Measurements from ENCODE around the gene TXLNG. TPM values are rescaled to one million over a fixed set of nuclear protein-coding genes. Genes with fewer than 3 reads are reported as not detected.

TXLNG gene
- total and polyA plus RNA-seq, 2 donors (not counting 1 experiment from before 2014, with no cell fraction given), result 9.0 to 18.0 TPM

- Histone ChIP-seq H2AFZ (ENCODE audit: low read length) (no peak overlapping the region), H3K36me3 (ENCODE audit: control insufficient read depth, insufficient read depth, low read length) (no peaks in the 10 kb centered on the region), H3K27me3 (ENCODE audit: control insufficient read depth, insufficient read depth, low read length) (no peaks in the 10 kb centered on the region), H3K4me2 (ENCODE audit: extremely low read depth, insufficient read depth, low read length) (no peak overlapping the region), H3K4me1 (ENCODE audit: control insufficient read depth, extremely low read depth, insufficient read depth, low read length) (no peaks in the 10 kb centered on the region), H3K9me3 (ENCODE audit: control insufficient read depth, insufficient read depth, low read depth, low read length) (no peaks in the 10 kb centered on the region), H4K20me1 (ENCODE audit: control insufficient read depth, extremely low read depth, insufficient read depth, low read length) (no peaks in the 10 kb centered on the region), H3K4me3 (replicated peaks in 1 of 4; ENCODE audit: control extremely low read depth in 1 of 4, insufficient read depth in 1 of 4, low read depth in 3 of 4, low read length in 4 of 4) (no peak overlapping the region), H3K9ac (ENCODE audit: insufficient read depth, low read length) (no peak overlapping the region), H3K27ac (ENCODE audit: insufficient read depth, low read length) (peak overlapping the region; percentile 16), H3K79me2 (ENCODE audit: control insufficient read depth, insufficient read depth, low read length) (peaks cover 4% of the 10 kb centered on the region)
- TF ChIP-seq, protein P1, sequence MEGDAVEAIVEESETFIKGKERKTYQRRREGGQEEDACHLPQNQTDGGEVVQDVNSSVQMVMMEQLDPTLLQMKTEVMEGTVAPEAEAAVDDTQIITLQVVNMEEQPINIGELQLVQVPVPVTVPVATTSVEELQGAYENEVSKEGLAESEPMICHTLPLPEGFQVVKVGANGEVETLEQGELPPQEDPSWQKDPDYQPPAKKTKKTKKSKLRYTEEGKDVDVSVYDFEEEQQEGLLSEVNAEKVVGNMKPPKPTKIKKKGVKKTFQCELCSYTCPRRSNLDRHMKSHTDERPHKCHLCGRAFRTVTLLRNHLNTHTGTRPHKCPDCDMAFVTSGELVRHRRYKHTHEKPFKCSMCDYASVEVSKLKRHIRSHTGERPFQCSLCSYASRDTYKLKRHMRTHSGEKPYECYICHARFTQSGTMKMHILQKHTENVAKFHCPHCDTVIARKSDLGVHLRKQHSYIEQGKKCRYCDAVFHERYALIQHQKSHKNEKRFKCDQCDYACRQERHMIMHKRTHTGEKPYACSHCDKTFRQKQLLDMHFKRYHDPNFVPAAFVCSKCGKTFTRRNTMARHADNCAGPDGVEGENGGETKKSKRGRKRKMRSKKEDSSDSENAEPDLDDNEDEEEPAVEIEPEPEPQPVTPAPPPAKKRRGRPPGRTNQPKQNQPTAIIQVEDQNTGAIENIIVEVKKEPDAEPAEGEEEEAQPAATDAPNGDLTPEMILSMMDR (conservative IDR thresholded peaks at IDR 0.05 in 1 of 2, IDR thresholded peaks at IDR 0.05 in 1 of 2; ENCODE audit: low read depth in 1 of 2, low read length in 2 of 2), result no peak
- TF ChIP-seq EZH2 (IDR thresholded peaks at IDR 0.05; ENCODE audit: low read length, missing control alignments), result no peak
- DNase-seq (ENCODE audit: low read depth in 2 of 2), result no peak
These were observed 10.0 kb downstream of the TXLNG start for GRCh38 chrX:16796298-16796697.

DNA sequence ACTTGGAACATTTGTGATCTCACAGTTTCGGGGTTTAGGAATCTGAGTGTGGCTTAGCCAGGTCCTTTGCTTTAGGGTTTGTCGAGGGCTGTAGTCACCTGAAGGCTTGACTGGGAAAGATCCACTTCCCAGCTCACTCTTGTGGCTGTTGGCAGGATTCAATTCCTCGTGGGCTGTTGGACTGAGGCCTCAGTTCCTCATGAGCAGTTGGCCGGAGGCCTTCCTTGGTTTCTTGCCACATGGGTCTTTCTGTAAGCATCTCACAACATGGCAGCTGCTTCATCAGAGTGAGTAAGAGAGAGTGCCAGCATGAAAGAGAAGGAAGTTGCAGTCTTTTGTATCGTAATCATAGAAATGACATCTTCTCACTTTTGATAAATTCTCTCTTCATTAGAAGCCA, 11.1 kb downstream of the TXLNG start:
- H4K20me1 ChIP-seq (ENCODE audit: control insufficient read depth, extremely low read depth, insufficient read depth, low read length), result no peaks in the 10 kb centered on the region

DNA sequence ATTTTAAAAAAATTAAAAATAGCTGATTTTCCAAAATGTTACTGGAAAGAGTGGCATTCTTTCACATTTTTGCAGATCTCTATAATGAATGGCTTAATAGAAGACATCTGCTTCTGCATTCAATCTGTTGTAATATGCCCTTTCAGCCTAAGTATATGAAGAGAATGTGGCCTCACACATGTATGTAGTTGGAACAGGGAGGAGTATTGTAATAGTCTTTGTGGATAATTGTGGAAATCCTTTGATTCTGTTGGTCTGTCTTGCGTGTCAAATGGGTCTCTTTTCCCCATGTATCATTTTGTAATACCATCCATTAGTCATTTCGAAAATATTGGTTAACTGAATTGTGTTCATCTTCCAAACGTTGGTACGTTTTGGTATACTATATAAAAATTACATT, 11.6 kb downstream of the TXLNG start:
- no peaks in the 10 kb centered on the region for H3K9me3 ChIP-seq (ENCODE audit: control insufficient read depth, insufficient read depth, low read depth, low read length)
- no peak overlapping the region for H2AFZ ChIP-seq (ENCODE audit: low read length)
- H3K36me3 ChIP-seq (ENCODE audit: control insufficient read depth, insufficient read depth, low read length), result no peaks in the 10 kb centered on the region
- H3K4me3 ChIP-seq (replicated peaks in 1 of 4; ENCODE audit: control extremely low read depth in 1 of 4, insufficient read depth in 1 of 4, low read depth in 3 of 4, low read length in 4 of 4), result no peak overlapping the region
- no peaks in the 10 kb centered on the region for H3K27me3 ChIP-seq (ENCODE audit: control insufficient read depth, insufficient read depth, low read length)
- H3K79me2 ChIP-seq (ENCODE audit: control insufficient read depth, insufficient read depth, low read length), result no peaks in the 10 kb centered on the region
- H3K4me2 ChIP-seq (ENCODE audit: extremely low read depth, insufficient read depth, low read length), result no peak overlapping the region
- no peaks in the 10 kb centered on the region for H3K4me1 ChIP-seq (ENCODE audit: control insufficient read depth, extremely low read depth, insufficient read depth, low read length)
- no peak overlapping the region for H3K9ac ChIP-seq (ENCODE audit: insufficient read depth, low read length)
- no peak for TF ChIP-seq EZH2 (IDR thresholded peaks at IDR 0.05; ENCODE audit: low read length, missing control alignments)
- TF ChIP-seq, protein P1 (conservative IDR thresholded peaks at IDR 0.05 in 1 of 2, IDR thresholded peaks at IDR 0.05 in 1 of 2; ENCODE audit: low read depth in 1 of 2, low read length in 2 of 2), result no peak
- no peak for DNase-seq (ENCODE audit: low read depth in 2 of 2)
- H3K27ac ChIP-seq (ENCODE audit: insufficient read depth, low read length), result no peak overlapping the region
- H4K20me1 ChIP-seq (ENCODE audit: control insufficient read depth, extremely low read depth, insufficient read depth, low read length), result no peaks in the 10 kb centered on the region

More for the DNA sequence above, 11.1 kb downstream of the TXLNG start:
- H3K36me3 ChIP-seq (ENCODE audit: control insufficient read depth, insufficient read depth, low read length), result no peaks in the 10 kb centered on the region
- no peaks in the 10 kb centered on the region for H3K9me3 ChIP-seq (ENCODE audit: control insufficient read depth, insufficient read depth, low read depth, low read length)
- DNase-seq (ENCODE audit: low read depth in 2 of 2), result peak; percentile 36 to 62
- no peak for TF ChIP-seq EZH2 (IDR thresholded peaks at IDR 0.05; ENCODE audit: low read length, missing control alignments)
- TF ChIP-seq, protein P1 (conservative IDR thresholded peaks at IDR 0.05 in 1 of 2, IDR thresholded peaks at IDR 0.05 in 1 of 2; ENCODE audit: low read depth in 1 of 2, low read length in 2 of 2), result no peak
- no peak overlapping the region for H3K4me3 ChIP-seq (replicated peaks in 1 of 4; ENCODE audit: control extremely low read depth in 1 of 4, insufficient read depth in 1 of 4, low read depth in 3 of 4, low read length in 4 of 4)
- no peaks in the 10 kb centered on the region for H3K79me2 ChIP-seq (ENCODE audit: control insufficient read depth, insufficient read depth, low read length)
- H3K9ac ChIP-seq (ENCODE audit: insufficient read depth, low read length), result no peak overlapping the region
- H3K4me1 ChIP-seq (ENCODE audit: control insufficient read depth, extremely low read depth, insufficient read depth, low read length), result no peaks in the 10 kb centered on the region
- no peaks in the 10 kb centered on the region for H3K27me3 ChIP-seq (ENCODE audit: control insufficient read depth, insufficient read depth, low read length)
- no peak overlapping the region for H2AFZ ChIP-seq (ENCODE audit: low read length)
- no peak overlapping the region for H3K4me2 ChIP-seq (ENCODE audit: extremely low read depth, insufficient read depth, low read length)
- H3K27ac ChIP-seq (ENCODE audit: insufficient read depth, low read length), result peak overlapping the region; percentile 34

All from fibroblast of lung (primary cell).